Dendritic cell treated with granulocyte-macrophage colony-stimulating factor and Interleukin-4, amounts not matched to agents 40 ng/mL and 50 ng/mL, for 4 days (primary cell): ENCODE data around the gene ALCAM.

Experiments used
- H3K27ac Mint-ChIP-seq: one replicate; pipeline ENCODE4 v1.8.0; 2022; ENCODE audit warnings: mild to moderate bottlenecking, mixed read lengths
- H3K27me3 Mint-ChIP-seq: one replicate; pipeline ENCODE4 v1.8.0; 2022; ENCODE audit warnings: mild to moderate bottlenecking, mixed read lengths
- H3K36me3 Mint-ChIP-seq: one replicate; pipeline ENCODE4 v1.8.0; 2022; ENCODE audit warnings: low read depth, mixed read lengths
- H3K4me1 Mint-ChIP-seq: one replicate; pipeline ENCODE4 v1.8.0; 2022; ENCODE audit warnings: low read depth, mixed read lengths
- H3K4me3 Mint-ChIP-seq: one replicate; pipeline ENCODE4 v1.8.0; 2022; ENCODE audit warnings: mild to moderate bottlenecking, moderate library complexity, mixed read lengths
- H3K9me3 Mint-ChIP-seq: one replicate; pipeline ENCODE4 v1.8.0; 2022; ENCODE audit warnings: mixed read lengths
- intact Hi-C: fragments of 100-400 bp; cut with micrococcal nuclease; formaldehyde crosslinking; loops from one replicate; pipeline ENCODE4 v1.15.0; 2022

ALCAM gene

GRCh38 chr3:105480768-105481167 lies 114.1 kb downstream of the ALCAM start:
- Mint-ChIP-seq H3K27ac (no peak overlapping the region), H3K4me3 (no peak overlapping the region), H3K4me1 (no peaks in the 10 kb centered on the region), H3K27me3 (no peaks in the 10 kb centered on the region), H3K9me3 (peaks cover 26% of the 10 kb centered on the region), H3K36me3 (peaks cover 15% of the 10 kb centered on the region)
- intact Hi-C loops, result no loop called here

DNA sequence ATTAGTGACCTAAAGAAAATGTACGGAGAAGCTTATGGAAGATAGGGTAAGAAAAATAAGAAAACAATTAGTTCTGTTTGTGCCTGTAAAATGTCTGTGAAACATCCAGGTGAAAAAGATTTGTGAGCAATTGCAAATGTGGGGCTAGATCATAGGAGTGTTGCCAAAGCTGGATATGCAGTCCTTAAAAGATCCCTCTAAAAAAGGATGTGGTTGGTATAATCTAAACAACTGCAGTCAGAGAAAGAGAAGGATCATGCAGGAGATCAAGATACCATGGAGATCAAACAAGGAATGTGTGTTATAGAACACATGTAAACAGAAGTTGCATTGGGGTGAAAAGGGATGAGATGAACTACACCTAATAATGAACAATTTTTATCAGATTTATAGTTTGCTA lies 116.8 kb downstream of the ALCAM start:
- H3K9me3 Mint-ChIP-seq, result peaks cover 13% of the 10 kb centered on the region
- no peak overlapping the region for H3K4me3 Mint-ChIP-seq
- intact Hi-C loops, result no loop called here

GRCh38 chr3:105490045-105490444 lies 123.3 kb downstream of the ALCAM start:
- H3K27ac Mint-ChIP-seq, result no peak overlapping the region
- H3K9me3 Mint-ChIP-seq, result peaks cover 45% of the 10 kb centered on the region
- no peak overlapping the region for H3K4me3 Mint-ChIP-seq
- H3K4me1 Mint-ChIP-seq, result no peaks in the 10 kb centered on the region
- no peaks in the 10 kb centered on the region for H3K27me3 Mint-ChIP-seq
- intact Hi-C loops, result no loop called here
- H3K36me3 Mint-ChIP-seq, result peaks cover 27% of the 10 kb centered on the region

More for the DNA sequence above, 116.8 kb downstream of the ALCAM start:
- Mint-ChIP-seq H3K27me3 (no peaks in the 10 kb centered on the region), H3K27ac (no peak overlapping the region), H3K4me1 (no peaks in the 10 kb centered on the region), H3K36me3 (no peaks in the 10 kb centered on the region)

DNA sequence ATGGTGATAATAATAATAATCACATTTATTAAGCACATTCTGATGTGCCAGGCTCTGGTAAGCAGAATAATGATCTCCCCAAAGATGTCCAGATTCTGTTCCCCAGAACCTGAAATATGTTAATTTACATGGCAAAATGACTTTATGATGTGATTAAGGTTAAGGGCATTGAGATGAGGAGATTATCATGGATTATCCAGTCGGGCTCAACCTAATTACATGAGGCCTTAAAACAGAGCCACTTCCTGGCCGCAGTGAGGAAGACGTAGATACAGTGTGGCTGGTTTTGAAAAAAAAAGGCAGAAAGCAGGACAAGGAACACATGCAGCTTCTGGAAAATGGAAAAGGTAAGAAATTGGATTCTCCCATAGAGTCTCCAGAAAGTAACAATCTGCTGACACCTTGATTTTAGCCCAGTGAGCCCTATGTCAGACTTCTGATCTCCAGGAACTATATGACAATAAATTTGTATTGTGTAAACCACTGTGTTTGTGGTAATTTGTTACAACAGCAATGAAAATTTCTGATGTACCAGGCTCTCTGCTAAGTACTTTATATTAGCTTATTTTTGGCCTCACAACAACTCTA lies 126.7 kb downstream of the ALCAM start:
- Mint-ChIP-seq H3K4me1 (no peaks in the 10 kb centered on the region), H3K27me3 (no peaks in the 10 kb centered on the region), H3K4me3 (no peak overlapping the region), H3K36me3 (peaks cover 27% of the 10 kb centered on the region), H3K27ac (no peak overlapping the region), H3K9me3 (peaks cover 32% of the 10 kb centered on the region)
- intact Hi-C loops, result no loop called here

DNA sequence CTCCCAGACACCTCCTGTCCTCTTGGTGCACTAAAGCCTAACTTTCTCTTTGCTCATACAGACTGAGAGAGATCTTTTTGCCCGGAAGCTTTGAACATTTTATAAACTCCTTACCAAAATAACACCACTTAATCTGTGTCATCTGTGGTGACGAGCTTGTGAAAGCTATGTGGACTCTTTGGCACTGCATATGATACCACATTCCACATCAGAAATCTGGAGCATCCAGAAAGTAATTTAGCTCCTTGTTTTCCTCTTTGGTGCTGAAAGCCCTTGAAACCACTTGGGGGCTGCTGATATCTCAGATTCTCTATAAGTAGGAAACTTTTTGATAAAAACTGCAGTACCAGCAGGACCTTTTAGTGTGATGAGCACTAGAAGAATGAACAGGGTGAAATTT lies 128.3 kb downstream of the ALCAM start:
- peaks cover 22% of the 10 kb centered on the region for H3K9me3 Mint-ChIP-seq

GRCh38 chr3:105496343-105496742 lies 129.6 kb downstream of the ALCAM start:
- peaks cover 9% of the 10 kb centered on the region for H3K9me3 Mint-ChIP-seq
- H3K4me1 Mint-ChIP-seq, result peaks cover 17% of the 10 kb centered on the region
- no peak overlapping the region for H3K27ac Mint-ChIP-seq
- intact Hi-C loops, result no loop called here
- H3K36me3 Mint-ChIP-seq, result peaks cover 16% of the 10 kb centered on the region
- H3K4me3 Mint-ChIP-seq, result no peak overlapping the region
- H3K27me3 Mint-ChIP-seq, result no peaks in the 10 kb centered on the region

More for the DNA sequence above, 128.3 kb downstream of the ALCAM start:
- peaks cover 7% of the 10 kb centered on the region for H3K4me1 Mint-ChIP-seq
- no peak overlapping the region for H3K27ac Mint-ChIP-seq
- intact Hi-C loops, result no loop called here
- peaks cover 27% of the 10 kb centered on the region for H3K36me3 Mint-ChIP-seq
- H3K27me3 Mint-ChIP-seq, result no peaks in the 10 kb centered on the region
- no peak overlapping the region for H3K4me3 Mint-ChIP-seq

GRCh38 chr3:105497386-105497785 lies 130.7 kb downstream of the ALCAM start:
- H3K9me3 Mint-ChIP-seq, result no peaks in the 10 kb centered on the region
- H3K36me3 Mint-ChIP-seq, result peaks cover 10% of the 10 kb centered on the region
- H3K27ac Mint-ChIP-seq, result no peak overlapping the region
- no peak overlapping the region for H3K4me3 Mint-ChIP-seq
- intact Hi-C loops, result no loop called here
- H3K27me3 Mint-ChIP-seq, result no peaks in the 10 kb centered on the region
- H3K4me1 Mint-ChIP-seq, result peaks cover 17% of the 10 kb centered on the region

DNA sequence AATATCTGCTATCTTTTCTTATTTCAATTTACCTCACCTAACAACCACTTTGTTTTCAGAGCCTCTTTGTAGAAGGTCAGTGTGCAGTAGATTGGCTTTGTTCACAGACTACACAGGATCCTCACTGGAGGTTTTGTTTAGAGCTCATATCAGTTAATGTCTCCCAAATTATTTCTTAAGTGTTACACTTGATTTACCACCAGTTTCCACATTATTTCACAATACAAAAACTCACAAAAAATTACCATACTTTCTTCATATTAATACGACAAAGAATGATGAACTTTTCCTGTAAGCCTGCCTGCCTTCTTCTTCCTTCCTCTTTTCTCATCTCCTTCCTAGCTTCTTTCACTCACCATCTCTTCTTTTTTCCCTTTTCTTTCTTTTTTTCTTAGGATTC lies 133.3 kb downstream of the ALCAM start:
- no peak overlapping the region for H3K4me3 Mint-ChIP-seq
- H3K27ac Mint-ChIP-seq, result no peak overlapping the region
- peaks cover 6% of the 10 kb centered on the region for H3K9me3 Mint-ChIP-seq
- intact Hi-C loops, result no loop called here
- H3K27me3 Mint-ChIP-seq, result no peaks in the 10 kb centered on the region
- peaks cover 23% of the 10 kb centered on the region for H3K4me1 Mint-ChIP-seq
- peaks cover under 1% of the 10 kb centered on the region for H3K36me3 Mint-ChIP-seq

GRCh38 chr3:105502333-105502732 lies 135.6 kb downstream of the ALCAM start:
- Mint-ChIP-seq H3K4me1 (peaks cover 27% of the 10 kb centered on the region), H3K27ac (no peak overlapping the region), H3K4me3 (no peak overlapping the region), H3K27me3 (no peaks in the 10 kb centered on the region), H3K36me3 (no peaks in the 10 kb centered on the region), H3K9me3 (peaks cover 8% of the 10 kb centered on the region)
- intact Hi-C loops, result no loop called here

GRCh38 chr3:105503191-105503593 lies 136.5 kb downstream of the ALCAM start:
- H3K27me3 Mint-ChIP-seq, result no peaks in the 10 kb centered on the region
- intact Hi-C loops, result no loop called here
- H3K9me3 Mint-ChIP-seq, result peaks cover 8% of the 10 kb centered on the region
- peaks cover 27% of the 10 kb centered on the region for H3K4me1 Mint-ChIP-seq
- no peaks in the 10 kb centered on the region for H3K36me3 Mint-ChIP-seq
- peak overlapping the region; percentile 5 for H3K27ac Mint-ChIP-seq
- H3K4me3 Mint-ChIP-seq, result no peak overlapping the region

- H3K27ac Mint-ChIP-seq, result peak overlapping the region; percentile 71
- intact Hi-C loops, result no loop called here
- no peaks in the 10 kb centered on the region for H3K27me3 Mint-ChIP-seq
- H3K36me3 Mint-ChIP-seq, result no peaks in the 10 kb centered on the region
- peaks cover 8% of the 10 kb centered on the region for H3K9me3 Mint-ChIP-seq
- no peak overlapping the region for H3K4me3 Mint-ChIP-seq
- H3K4me1 Mint-ChIP-seq, result peaks cover 25% of the 10 kb centered on the region
These were observed 137.8 kb downstream of the ALCAM start for GRCh38 chr3:105504440-105504951.

DNA sequence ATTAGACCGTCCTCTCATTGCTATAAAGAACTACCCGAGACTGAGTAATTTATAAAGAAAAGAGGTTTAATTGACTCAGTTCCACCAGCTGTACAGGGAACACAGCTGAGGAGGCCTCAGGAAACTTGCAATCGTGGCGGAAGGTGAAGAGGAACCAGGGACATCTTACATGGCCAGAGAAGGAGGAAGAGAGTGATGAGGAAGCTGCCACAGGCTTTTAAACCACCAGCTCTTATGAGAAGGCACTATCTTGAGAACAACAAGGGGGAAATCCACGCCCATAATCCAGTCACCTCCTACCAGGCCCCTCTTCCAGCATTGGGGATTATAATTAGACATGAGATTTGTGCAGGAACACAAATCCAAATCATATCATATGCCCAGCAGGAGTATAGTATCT lies 138.5 kb downstream of the ALCAM start:
- H3K27ac Mint-ChIP-seq, result peak overlapping the region; percentile 71
- H3K4me3 Mint-ChIP-seq, result no peak overlapping the region
- peaks cover 8% of the 10 kb centered on the region for H3K9me3 Mint-ChIP-seq
- H3K4me1 Mint-ChIP-seq, result peaks cover 18% of the 10 kb centered on the region
- no peaks in the 10 kb centered on the region for H3K36me3 Mint-ChIP-seq
- H3K27me3 Mint-ChIP-seq, result no peaks in the 10 kb centered on the region
- intact Hi-C loops, result no loop called here

DNA sequence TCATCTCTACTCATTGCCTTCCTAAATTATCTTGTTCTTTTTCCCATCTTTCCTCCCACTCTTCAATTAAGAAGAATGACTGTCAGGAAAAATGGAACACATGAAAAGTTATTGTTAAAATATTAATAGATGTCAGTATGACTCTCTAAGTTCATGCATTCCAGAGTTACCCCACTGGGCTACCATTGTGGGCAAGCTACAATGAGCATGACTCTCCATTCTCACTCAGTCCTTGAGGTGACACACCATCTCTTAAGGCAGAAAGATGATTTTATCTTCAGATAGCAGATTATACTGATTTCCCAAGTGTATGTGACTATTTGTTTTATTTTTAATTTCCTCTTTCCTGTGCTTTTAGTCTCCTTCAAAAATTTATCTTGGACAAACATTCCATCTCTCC lies 144.3 kb downstream of the ALCAM start:
- H3K27me3 Mint-ChIP-seq, result no peaks in the 10 kb centered on the region
- intact Hi-C loops, result loop anchor here (10.0 kb wide), 1 partner anchor 916 kb away; no protein-coding TSS in a partner anchor
- H3K4me3 Mint-ChIP-seq, result no peak overlapping the region
- H3K4me1 Mint-ChIP-seq, result no peaks in the 10 kb centered on the region
- H3K27ac Mint-ChIP-seq, result no peak overlapping the region
- no peaks in the 10 kb centered on the region for H3K9me3 Mint-ChIP-seq
- no peaks in the 10 kb centered on the region for H3K36me3 Mint-ChIP-seq

DNA sequence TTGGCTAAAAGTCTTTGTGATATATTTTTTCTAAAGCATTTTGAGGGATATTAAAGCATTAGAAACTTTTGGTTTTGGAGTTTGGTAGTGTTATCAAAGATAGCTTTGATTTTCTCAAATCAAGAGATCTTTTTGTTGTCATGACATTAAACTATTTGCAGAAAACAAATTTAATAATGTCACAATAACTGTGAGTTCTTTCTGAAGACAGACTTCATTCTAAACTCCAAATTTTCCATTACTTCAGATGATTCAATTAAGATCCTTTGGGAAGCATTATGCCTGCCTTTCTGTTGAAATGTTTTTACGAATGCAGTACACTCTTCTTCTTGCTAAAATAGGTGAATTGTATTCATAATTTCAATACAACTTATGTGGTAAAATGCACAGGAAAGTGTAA lies 145.4 kb downstream of the ALCAM start:
- no peaks in the 10 kb centered on the region for H3K27me3 Mint-ChIP-seq

DNA sequence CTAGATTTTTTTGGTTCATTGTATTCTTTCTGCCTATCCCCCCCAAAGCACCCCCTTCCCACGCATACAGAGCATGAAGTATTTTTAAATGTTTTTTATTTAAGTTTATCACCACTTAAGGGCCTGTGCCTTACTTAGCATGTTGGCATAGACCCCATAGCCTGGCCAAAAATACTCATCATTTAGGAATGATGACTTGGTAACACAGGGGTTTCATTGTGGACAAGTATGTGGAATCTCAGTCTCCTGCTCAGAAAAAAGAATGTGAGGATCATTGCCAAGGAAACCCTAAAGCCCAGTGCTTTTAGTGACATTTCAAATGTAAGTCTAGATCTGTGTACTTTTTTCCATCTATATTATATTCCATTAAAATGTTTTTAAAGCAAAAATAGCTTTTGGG lies 146.3 kb downstream of the ALCAM start:
- Mint-ChIP-seq H3K27me3 (no peaks in the 10 kb centered on the region), H3K4me3 (no peak overlapping the region), H3K27ac (no peak overlapping the region), H3K9me3 (no peaks in the 10 kb centered on the region), H3K36me3 (no peaks in the 10 kb centered on the region), H3K4me1 (no peaks in the 10 kb centered on the region)
- intact Hi-C loops, result loop anchor here (10.0 kb wide), 1 partner anchor 918 kb away; no protein-coding TSS in a partner anchor

More for the DNA sequence above, 145.4 kb downstream of the ALCAM start:
- H3K4me3 Mint-ChIP-seq, result no peak overlapping the region
- H3K9me3 Mint-ChIP-seq, result no peaks in the 10 kb centered on the region
- intact Hi-C loops, result loop anchor here (10.0 kb wide), 1 partner anchor 917 kb away; no protein-coding TSS in a partner anchor
- no peaks in the 10 kb centered on the region for H3K4me1 Mint-ChIP-seq
- no peaks in the 10 kb centered on the region for H3K36me3 Mint-ChIP-seq
- no peak overlapping the region for H3K27ac Mint-ChIP-seq
